ENCODE data around the gene MROH9.

DNA sequence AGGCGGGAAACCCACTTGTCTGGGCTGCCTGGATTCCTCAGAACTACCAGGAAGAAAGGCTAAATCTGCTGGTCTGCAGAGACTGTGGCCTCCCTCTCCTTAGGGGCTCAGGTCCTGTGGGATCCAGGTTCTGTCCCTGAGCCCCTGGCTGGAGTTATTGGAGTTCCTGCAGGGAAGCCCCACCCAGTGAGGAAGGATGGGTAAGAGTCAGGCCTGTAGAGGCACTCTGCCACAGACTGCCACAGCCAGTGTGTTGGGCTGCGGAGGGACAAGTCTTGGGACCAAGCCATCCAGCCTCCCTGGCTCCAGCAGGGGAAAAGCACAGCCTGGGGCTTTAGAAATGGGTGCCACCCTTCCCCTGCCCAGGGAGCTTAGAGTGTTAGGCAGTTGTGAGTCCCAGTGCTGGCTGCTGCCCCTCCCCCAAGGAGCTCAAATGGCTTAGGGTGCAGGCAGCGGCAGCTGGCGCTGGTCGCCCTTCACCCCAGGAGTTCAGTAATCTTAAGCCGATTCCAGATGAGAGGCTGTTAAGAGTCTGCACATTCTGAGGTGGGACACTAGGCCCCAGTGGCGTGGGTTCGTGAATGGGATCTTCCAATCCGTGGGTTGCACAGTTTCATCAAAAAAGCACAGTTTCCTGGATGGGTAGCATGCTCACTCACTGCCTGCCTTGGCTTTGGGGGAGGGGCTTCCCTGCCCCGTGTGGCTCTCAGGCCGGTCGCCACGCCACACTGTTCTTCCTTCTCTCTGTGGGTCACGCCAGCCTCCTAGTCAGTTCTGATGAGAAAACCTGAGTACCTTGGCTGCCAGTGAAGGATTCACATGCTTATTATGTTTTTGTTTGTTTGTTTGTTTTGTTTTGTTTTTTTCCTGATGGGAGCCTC is 97.7 kb downstream of the MROH9 start:
- TF ChIP-seq, protein P1, sequence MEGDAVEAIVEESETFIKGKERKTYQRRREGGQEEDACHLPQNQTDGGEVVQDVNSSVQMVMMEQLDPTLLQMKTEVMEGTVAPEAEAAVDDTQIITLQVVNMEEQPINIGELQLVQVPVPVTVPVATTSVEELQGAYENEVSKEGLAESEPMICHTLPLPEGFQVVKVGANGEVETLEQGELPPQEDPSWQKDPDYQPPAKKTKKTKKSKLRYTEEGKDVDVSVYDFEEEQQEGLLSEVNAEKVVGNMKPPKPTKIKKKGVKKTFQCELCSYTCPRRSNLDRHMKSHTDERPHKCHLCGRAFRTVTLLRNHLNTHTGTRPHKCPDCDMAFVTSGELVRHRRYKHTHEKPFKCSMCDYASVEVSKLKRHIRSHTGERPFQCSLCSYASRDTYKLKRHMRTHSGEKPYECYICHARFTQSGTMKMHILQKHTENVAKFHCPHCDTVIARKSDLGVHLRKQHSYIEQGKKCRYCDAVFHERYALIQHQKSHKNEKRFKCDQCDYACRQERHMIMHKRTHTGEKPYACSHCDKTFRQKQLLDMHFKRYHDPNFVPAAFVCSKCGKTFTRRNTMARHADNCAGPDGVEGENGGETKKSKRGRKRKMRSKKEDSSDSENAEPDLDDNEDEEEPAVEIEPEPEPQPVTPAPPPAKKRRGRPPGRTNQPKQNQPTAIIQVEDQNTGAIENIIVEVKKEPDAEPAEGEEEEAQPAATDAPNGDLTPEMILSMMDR (optimal IDR thresholded peaks at IDR 0.05 in 1 of 3, IDR thresholded peaks at IDR 0.05 in 1 of 3, conservative IDR thresholded peaks at IDR 0.05 in 1 of 3; ENCODE audit: extremely low read depth in 1 of 3, insufficient read depth in 2 of 3, low read length in 3 of 3), result no peak
- no peak for TF ChIP-seq EZH2 (IDR thresholded peaks at IDR 0.05; ENCODE audit: low read length)
